NCI-H2227 (cell line): Measurements from ENCODE around the gene RGS3.

ENCODE experiments used
- DNase-seq: peaks from one replicate; lab custom pipeline; 2025; ENCODE audit not compliant: unreplicated experiment; lab: John Stamatoyannopoulos, UW

RGS3 gene

DNA sequence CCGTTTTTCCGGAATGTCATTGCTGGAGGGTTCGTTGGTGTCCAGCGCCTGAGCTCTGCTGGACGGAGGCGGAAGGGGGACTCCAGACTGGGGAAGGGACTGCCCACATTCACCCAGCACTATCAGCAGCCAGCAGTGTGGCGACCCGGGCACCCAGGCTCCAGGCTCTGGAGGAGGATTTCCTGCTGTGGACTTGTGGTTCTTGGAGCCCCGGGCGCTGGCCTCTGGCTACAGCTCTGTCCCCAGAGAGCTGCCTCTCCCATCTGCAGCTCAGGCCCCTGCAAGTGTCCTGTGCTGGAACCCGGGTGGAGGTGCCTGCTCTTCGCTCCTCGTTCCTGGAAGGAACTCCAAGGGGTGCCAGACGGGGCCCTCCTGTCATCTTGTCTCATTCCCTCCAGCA is 152.6 kb downstream of the RGS3 start:
- DNase-seq: no peak

DNA sequence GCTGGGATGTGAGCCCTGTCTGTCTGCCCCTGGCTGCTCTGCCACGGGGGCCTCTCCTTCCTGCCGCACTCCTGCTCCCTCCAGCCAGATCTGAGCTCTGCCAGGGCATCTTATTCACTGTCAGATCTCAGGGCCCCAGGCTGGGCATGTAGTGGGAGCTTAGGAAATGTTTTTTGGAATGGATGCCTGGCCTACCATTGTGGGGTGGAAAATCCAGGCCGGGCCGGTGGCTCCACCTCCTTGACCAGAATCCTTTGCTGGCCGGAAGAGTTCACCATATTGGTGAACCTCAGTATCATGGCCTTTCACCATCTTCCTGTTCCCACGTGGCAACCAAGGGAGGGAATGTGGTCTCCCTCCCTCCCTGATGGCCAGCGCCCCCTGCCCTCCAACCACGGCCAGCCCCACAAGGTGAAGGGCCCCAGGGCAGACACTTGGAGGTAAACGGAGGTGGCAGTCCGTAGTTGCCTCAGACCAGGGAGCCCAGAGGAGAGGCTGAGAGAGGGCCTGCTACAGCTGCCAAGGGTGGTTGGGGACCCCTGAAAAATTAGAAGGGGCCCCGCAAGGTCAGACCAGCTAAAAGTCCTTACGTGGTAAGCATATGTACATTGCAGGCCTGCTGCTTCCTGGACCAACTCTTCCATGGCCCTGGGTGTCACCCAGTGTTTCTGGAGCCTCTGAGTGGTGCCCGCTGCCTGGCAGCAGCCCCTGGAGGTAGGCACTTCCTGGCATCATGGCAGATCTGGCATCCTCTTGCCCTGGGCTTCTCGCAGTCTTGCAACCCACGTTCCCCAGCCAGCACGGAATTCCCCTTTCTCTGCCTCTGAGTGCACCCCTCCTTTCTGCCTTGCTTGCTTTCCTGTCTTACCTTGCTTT is 153.3 kb downstream of the RGS3 start:
- no peak for DNase-seq

DNA sequence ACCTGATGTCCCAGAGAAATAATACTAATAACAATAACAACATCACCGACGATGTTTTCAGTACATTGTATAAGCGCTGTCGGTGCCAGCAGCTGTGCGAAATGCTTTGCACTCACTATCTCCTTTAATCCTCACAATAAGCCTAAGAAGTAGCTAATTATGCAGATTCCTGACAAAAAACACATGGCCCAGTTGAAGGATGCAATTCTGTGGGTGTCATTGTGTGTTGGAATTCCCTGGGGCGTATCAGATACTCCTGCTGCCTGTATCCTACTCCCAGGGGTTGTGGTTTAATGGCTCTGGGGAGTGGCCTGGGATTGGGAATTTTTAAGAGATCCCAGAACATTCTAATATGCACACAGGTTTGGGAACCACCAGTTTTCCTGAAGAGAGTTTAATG is 154.0 kb downstream of the RGS3 start:
- no peak for DNase-seq

DNA sequence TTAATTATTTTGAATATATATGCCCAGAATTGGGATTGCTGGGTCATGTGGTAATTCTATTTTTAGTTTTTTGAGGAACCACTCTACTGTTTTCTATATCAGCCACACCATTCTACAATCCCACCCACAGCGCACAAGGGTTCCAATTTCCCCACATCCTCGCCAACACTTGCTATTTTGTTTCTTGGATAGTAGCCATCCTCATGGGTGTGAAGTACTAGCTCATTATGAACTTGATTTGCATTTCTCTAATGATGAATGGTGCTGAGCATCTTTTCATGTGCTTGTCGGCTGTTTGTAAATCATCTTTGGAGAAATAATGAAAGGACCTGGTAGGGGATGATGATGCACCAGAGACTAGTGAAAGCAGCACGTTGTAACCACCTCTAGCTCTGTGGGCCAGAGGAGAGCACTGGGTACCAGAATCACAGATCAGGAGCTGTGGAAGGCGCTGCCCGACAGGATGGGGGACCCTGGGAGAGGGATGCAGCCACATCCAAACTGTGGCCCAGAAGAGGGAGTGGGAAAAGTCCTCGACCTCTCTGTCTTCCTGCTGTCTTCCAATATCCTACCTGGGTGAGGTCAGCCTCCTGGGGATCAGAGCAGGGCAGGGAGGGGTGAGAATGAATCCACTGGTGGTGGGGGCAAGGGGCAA is 155.4 kb downstream of the RGS3 start:
- DNase-seq: no peak

DNA sequence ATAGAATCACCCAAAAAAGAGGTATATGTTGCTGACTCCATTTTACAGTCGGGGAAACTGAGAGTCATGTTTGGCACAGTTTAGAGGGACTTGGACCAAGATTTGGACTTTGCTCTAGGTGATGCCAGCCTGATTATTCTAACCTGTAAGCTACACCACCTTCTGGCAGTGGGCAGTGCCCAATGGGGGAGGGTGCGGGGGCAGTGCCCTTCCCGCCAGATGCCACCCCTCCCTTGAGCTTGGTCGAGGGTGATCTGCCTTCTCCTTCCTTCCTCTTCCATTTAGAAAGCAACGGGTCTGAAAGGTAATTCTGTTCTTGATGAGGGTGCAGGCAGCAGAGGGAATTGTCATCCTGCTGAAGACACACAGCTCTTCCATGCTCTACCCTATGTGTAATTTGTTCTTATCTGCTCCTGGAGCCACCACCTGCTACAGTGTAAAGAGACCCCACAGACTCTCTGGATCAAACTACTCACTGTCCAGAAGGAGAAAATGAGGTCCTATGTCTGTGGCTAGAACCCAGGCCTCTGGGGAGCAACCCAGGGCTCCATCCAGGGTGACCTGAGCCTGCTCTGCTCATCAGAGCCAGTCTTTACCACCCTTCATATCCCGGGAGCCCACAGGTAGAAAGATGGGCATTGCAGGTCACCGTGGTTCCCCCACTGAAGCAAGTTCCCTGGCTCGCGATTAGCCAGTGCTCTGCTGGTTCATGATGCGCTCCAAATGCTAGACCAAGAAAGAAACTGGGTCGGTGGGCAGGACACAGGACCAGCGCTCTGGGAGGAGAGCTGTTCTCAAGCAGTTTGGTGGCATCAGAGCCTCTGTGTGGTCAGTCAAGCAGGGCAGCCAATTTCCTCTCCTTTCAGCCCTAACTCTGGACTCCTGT is 156.2 kb downstream of the RGS3 start:
- DNase-seq: no peak

DNA sequence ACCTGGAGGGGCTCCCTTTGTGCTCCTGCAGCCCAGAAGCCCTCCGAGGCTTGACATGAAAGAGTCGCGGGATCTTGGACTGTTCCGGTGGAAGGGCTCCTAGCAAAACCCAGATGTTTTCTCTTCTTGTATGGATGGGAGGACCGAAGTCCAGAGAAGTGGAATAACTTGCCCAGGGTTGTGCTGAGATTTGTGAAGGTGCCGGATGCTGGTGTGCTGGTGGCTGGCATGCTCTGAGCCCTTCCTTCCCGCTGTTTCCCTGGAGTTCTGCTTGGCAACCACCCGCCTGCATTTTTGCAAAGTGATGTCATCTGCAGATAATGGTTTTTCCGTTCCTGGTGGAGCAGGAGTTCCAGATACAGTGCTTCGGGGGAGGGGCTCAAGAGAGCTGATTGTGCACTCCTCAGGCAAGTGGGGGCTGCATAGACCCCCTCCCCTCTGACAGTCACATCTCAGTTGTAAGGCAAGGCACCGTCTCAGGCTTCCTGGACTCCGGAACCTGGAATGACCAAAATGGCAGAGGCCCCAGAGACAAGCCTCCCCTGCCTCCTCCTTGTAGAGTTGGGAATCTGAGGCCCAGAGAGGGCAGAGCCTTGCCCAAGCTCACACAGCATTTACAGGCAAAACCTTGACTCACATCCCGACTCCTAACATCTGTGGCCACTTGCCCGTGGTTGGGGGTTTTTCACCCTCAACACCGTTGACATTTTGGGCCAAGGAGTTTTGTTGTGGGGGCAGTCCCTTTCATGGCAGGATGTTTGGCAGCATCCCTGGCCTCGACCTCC is 157.0 kb downstream of the RGS3 start:
- DNase-seq: peak; percentile 39

DNA sequence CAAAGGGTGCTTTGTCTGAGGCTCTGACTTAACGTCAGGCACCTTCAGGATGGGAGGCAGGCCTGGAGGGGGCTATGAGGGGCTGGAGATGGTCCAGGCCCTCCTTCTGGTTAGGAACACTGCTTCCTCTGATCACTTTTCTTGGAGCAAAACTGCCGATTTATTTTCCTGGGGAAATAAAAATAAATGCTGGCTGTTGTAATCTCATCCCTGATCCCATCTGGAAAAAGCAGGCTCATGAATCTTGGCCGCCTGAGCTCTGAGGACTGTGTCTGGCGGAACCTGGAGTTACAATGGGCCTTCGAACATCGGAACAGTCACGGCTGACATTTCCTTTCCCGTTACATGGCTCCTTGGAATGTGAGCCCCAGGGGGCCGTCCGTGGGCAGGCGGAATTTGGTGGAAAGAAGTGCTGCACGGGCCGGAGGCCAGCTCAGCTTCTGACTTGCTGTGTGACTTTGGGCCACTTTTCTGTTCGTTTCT is 157.8 kb downstream of the RGS3 start:
- DNase-seq: no peak

DNA sequence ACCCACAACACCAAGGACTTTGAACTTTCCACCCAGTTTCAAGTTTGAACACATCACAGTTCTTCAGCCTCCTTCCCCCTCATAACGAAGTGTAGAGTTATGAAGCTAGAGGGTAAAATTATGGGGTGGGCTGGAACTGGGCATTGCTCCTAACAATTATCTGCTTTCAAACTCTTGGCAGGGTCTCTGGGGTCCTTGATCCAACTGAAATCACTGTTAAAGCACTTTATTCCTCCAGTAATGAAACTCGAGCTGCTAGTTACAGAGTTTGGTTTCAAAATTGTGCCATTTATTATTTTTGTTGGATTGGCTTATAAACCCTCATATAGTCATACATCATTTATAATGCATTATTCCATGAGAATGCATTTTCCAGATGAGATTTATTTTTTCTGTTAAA is 158.5 kb downstream of the RGS3 start:
- no peak for DNase-seq

DNA sequence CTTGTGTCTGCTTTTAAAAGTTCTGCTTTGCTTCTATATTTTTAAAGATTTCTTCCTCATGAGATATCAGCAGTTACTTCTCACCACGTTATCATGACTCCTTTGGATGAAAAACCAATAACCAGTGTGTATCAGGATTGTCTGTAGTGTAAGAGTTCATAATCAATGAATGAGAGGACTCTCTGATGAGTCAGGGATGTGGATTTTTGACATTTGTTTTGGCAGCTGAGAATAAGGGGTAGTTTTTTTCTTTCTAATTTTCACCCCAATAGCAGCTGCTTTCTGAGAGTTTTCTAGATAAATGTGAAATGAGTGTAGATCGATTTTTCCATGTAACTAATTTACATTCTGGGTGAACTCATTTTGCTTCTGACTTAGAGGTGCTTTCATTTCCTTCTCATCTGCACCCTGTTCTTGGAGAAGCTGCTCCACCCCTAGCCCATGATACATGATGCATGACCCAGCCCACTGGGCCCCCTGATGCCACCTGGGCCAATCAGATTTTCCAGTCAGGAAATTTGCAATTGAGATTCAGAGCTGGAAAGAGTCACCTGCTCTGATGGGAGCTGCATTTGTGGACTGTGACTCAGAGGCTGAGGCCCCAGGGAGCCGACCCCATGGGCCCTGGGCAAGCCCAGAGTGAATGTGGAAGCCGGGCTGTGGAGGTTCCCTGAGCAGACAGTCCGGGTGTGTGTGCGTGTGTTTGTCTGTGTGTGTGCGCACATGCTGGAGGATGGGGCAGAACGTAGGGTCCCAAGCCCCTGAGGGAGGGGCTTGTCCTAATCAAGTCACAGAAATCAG is 159.3 kb downstream of the RGS3 start:
- no peak for DNase-seq

DNA sequence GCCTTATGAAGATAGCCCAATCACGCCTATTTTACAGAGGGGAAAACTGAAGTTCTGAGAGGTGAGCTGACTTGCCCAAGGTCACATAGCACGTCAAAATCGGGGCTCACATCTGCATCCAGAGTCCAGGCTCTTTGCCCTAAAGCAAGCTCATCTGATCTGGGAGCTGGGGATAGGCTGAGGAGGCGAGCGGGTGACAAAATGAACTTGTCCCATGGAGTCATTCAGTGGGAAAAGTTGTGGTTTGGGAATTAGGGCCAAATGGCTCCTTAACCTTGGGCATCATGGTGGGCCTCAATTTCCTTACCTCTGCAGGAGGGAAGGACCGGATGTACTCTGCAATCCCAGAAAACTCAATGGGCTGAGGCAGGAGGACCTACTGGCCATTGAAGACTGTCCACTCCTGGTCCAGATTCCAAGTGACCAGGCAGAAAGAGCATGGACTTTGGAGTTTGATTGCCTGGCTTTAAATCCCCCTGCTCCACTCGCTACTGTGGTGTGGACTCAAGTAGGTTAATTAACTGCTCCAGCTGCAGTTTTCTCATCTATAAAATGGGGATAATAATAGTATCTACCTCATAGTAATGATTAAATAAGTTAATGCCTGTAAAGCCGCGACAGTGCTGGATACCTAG is 160.4 kb downstream of the RGS3 start:
- DNase-seq: no peak

DNA sequence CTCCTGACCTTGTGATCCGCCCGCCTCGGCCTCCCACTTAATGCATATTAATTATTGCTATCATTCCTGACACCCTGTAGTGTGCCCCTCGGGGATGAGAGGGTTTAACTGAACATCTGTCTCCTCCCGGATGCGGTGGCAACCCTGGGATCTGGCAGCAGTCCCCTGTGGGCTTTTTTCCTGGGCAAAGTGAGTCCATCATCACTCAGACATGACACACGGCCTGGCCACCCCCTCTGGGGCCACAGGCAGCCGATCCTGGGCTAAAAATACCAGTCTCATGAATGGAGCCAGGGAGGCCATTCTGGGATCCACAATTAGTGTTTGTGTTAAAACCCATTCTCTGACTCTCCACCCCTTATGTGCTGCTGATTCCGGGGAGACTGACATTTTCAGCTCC is 161.2 kb downstream of the RGS3 start:
- no peak for DNase-seq

DNA sequence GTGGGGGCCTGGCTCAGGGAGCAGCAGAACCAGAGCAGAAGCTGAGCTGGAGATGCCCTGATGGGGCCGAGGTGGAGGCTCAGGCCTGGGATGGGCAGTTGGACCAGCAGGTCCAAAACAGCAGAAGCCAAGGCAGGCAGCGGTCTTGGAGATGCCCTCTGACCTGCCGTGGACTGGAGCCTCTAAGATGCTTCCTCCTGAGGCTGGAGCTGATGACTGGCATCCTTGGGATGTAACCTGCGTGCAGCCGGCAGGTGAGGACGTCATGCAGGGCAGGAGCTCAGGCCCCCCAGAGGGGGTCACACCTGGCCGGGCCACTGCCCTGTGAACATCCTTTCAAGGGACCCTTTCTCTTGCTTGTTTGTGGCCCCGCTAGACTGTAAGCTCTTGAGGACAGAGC is 162.0 kb downstream of the RGS3 start:
- no peak for DNase-seq

DNA sequence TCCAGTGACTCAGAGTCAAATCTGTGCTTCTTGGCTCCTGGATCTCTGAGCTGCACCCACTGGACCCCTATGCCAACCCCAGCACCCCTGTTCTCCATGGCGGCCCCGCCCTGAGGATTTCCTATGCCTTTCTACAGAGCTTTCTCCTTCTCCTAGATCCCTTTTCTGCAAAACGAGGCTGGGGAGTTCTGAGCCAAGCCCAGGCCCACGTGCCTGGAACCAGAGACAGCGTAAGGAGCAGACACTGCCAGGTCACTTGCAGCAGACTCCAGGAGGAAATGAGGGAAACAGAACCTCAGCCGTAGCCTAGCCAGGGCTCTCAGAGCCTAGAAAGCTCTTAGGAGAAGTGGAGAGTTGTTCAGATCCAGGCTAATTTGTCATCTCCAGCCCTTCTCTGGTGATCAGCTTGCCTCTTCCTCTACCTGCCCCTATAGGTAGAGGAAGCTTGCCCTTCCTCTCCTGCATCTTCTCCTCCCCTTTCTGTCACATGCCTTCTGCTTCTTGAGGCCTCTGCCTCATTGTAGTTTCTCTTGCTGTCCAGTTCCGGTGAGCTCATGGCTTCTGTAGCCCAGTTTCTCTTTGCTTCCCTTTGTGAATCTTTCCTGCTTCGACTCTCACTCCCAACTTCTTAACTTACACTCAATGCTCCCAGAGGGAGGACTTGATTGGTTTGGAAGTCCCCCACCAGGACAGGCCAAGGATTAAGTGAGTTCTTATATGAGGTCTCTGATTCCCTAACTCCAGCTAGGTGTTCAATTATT is 163.4 kb downstream of the RGS3 start:
- DNase-seq: no peak

DNA sequence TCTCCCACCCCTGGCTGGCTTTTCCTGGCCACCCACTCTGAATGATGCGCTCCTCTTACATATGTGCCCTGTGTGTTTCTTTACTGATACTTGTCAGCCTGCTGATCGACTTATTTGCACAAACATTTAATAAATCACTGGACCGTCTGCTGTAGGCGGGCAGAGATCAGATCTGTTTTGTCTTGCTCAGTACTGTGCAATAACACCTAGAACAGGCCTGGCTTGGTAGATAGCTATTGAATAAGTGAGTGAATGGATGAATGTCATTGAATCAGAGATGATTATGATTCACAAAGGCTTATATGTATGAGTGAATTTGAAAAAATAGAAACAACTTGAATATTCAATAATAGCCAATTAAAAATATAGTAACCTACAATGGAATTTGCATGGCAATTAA is 165.1 kb downstream of the RGS3 start:
- no peak for DNase-seq

DNA sequence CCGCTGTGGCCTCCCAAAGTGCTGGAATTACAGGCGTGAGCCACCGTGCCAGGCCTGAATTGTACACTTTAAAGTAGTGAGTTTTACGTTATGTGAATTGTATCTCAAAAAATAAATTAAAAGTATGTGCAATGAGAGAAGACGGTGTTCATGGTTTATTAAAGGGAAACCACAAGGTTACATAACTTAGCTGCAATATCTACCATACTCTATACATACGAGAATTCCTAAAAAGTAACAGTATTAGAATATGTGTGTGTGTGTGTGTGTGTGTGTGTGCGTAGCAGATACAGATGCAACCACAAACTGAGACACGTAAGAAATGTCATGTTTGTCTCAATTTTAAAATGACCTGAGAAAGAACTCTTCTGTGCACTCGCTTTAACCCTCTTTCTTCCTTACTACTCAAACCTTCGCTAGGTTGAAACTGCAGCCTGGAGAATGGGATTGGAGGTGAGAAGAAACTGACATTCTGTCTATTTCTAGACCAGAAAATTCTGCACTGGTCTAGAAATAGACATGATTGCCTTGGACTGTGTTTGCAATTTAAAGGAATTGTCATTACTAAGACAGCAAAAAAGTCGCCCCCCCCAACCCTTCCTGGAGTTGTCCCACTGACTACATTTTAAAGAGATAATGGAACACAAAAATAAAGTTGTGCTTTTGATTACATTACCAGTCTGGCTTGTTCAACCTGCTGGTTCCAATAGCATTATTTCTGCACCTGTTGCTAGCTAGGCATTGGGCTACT is 167.0 kb downstream of the RGS3 start:
- DNase-seq: no peak

DNA sequence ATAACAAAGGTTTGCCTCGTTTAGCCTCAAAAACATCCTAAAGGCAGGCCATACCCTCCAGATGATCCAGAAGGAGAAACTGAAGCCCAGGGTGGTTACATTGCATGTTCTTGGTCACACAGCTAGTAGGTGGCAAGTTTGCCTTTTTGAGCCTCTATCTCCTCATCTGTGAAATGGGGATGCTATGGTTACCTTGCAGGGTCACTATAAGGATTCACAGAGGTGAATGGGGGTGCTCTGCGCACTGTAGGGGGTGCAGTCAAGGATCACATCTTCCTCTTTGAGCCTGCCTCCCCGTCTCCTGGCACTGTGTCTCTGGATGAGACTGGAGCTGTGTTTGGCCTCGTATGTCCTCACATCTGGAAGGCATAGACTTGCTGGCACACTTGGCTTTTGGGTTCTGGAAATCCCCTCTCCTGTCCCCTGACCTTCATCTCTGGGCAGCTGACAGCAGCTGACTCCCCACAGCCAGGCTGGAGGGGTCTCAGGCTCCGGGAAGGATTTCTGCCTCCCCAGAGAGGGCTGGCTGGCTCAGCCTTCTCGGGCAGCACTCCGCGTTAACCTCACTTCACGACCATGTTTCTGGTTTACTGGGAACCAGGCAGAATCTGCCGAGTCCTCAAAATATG is 167.7 kb downstream of the RGS3 start:
- no peak for DNase-seq

DNA sequence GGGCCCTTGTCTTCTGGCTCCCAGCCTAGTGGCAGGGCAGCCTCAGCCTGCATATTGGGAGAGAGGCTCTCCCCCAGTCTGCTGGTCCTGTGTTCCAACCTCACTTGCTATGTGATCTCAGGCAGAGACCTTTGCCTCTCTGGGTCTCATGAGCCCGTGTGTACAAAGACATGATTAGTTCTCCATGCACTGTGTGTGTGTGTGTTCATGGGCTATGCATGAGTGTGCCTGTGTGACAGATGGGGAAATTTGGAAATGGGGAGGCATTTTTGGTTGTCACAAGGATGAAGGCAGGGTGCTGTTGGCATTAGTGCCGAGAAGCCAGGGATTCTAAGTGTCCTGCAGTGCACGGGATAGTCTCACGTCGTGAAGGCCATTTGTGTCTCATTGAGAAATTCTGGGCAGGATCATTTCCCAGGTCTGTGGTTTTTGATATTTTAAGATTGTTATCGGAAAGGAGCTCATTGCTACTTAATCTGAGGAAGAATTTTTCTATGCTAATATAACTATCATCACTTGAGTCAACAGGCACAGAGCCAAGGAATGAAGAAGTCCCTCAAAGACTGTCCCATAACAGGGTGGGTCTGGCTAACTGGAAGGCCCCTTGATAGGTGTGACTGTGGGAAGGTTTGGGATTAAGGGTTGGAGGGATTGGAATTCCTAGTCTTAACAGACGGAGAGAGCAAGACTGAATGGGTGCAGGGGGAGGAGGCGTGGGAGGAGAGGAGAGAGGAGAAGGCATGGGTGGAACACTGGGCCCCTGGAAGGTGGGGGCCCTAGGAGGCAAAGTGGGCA is 168.5 kb downstream of the RGS3 start:
- DNase-seq: no peak
